GM18907 (cell line): ENCODE data around the gene NUDT3.
"Not testable (repeated sequence)": the region's sequence is repeated elsewhere in the genome, so short reads cannot be mapped to it uniquely, and the experiment has no call there.

Source experiments
- ATAC-seq: cut with Tn5 transposase; IDR thresholded peaks from one replicate; pipeline ENCODE4 v1.9.1; 2021; ENCODE audit warnings: mild to moderate bottlenecking, moderate library complexity; ENCODE audit not compliant: unreplicated experiment

NUDT3 gene

DNA sequence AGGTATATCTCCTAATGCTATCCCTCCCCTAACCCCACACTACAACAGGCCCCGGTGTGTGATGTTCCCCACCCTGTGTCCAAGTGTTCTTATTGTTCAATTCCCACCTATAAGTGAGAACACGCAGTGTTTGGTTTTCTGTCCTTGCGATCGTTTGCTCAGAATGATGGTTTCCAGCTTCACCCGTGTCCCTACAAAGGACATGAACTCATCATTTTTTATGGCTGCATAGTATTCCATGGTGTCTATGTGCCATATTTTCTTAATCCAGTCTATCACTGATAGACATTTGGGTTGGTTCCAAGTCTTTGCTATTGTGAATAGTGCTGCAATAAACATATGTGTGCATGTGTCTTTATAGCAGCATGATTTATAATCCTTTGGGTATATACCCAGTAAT, 20.6 kb downstream of the NUDT3 start:
- not testable (repeated sequence) for ATAC-seq

DNA sequence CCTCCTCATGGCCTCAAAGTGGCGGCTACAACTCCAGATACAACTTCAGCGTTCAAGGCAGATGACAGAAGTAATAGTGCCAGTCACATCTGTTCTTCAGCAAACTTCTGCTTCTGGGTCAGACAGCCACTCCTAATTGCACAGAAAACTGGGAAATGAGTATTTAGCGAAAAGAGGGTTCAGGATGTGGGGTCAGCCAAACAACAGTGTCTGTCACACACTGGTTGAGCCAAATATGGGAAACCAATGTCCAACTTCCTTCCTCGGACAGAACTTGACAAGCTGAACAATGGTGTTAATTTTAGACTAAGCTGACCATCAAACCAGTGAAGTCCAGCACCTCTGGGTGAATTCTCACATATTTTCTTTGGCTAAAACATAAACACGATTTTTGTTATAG, 22.1 kb downstream of the NUDT3 start:
- ATAC-seq, result no peak

DNA sequence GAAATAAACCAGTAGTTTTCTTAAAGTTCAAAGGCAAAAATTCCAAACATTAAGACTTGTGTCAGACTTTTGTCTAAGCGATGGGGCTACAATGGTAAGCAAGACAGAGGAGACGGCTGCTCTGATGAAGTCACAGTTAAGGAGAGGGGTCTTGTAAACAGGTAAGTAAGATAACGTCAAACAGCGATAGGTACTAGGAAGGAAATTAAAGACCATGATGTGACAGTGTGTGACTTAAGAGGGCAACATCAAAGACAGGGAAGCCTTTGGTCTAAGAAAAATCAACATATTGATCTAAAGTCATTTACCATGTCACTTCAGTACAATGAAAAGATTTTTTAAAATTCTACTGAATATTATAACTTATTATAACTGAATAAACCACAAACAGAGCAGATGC, 23.1 kb downstream of the NUDT3 start:
- no peak for ATAC-seq

DNA sequence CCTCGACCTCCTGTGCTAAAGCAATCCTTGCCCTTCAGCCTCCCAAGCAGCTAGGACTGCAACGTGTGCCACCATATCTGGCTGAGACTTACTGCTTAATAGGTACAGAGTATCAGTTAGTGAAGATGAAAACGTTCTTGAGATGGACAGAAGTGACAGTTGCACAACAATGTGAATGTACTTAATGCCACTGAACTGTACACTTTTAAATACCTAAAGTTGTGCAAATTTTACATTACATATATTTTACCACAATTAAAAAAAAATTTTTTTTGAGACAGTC, 25.9 kb downstream of the NUDT3 start:
- no peak for ATAC-seq

DNA sequence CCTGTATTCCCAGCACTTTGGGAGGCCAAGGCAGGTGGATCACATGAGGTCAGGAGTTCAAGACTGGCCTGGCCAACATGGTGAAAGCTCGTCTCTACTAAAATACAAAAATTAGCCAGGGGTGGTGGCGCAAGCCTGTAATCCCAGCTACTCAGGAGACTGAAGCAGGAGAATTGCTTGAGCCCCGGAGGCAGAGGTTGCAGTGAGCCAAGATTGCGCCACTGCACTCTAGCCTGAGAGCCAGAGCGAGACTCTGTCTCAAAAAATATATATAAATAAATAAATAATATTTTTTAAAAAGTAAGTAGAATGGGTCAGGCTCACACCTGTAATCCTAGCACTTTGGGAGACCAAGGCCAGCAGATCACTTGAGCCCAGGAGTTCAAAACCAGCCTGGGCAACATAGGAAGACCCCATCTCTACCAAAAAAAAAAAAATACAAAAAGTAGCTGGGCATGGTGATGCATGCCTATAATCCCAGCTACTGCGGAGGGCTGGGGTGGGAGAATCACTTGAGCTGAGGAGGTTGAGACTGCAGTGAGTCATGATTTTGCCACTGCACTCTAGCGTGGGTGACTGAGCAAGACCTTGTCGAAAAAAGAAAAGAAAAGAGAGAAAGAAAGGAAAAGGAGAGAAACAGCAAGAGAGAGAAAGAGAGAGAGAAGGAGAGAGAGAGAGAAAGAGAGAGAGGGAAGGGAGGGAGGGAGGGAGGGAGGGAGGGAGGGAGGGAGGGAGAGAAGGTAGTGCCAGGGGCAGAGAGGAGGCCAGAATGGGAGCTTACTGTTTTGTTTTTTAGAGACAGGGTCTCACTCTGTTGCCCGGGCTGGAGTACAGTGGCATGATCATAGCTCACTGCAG, 26.5 kb downstream of the NUDT3 start:
- ATAC-seq, result not testable (repeated sequence)

DNA sequence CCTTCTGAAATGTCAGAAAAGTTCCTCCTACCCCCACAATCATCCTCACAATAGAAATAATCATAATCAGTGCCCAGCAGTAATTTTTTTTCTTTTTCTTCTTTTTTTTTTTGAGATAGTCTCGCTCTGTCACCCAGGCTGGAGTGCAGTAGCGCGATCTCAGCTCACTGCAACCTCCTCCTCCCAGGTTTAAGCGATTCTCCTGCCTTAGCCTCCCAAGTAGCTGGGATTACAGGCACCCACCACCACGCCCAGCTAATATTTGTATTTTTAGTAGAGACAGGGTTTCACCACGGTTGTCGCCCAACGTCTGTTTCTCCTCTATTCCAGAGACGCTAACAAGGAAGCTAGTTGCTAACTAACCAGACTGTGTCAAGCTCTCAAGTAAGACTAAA, 28.8 kb downstream of the NUDT3 start:
- ATAC-seq, result not testable (repeated sequence)

DNA sequence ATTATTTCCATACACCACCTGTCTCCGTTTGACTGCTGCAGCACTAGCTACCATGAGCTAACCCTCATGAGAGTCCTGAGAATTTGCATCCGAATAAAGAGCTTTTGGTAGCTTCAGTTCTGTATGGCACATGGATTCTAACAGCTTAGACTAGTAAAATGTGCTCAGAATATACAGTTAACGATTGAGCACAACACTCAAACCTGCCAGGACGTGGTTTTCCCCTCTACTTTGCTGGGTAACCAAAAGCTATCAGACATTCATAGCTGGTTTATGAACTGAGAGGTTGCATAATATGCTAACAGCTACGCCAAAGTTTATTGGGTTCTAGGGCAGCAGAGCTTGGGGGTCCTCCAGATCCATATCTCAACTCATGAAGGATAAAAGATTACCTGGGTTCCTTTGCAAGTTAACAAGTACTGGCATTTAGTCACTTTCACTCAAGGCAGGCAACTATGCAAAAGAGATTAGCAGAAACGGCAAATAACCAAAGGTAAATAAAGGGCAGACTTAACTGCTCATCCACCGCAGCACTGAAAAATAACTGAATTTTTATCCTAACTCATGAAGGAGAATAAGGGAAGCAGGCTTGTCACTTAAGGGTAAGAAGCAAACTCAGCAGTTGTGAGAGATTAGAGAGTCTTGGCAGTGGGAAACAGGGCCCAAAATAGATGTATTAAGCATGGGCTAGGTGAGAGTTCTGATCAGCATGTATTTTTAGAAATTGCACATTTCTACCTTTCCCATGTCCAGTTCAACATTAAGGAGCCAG, 29.4 kb downstream of the NUDT3 start:
- ATAC-seq, result no peak

DNA sequence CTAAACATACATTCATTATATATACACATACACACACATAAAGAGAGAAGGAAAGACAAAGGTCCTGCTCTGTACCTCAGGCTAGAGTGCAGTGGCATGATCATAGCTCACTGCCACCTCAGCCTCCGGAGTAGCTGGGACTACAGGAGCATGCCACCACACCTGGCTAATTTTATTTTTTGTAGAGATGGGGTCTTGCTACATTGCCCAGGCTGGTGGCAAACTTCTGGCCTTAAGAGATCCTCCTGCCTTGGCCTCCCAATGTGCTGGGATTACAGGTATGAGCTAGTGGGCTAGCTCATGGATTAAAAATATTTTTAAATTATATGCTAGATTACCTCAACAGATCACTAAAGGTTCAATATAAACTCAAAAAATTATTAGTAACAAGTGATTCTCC, 30.3 kb downstream of the NUDT3 start:
- no peak for ATAC-seq

DNA sequence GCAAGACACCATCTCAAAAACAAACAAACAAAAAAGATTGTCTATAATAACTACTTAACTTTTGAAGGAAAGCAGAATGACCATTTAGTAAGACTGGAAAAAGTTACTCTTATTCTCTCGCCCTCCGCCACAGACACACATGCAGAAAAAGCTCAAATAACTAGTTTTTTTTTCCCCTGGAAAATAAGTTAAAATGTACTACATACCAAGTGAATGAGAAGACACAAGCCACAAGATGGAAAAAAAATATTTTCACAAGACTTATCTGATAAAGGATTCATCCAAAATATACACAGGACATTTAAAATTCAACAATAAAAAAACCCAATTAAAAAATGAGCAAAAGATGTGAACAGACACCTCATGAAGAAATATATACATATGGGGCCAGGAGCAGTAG, 31.9 kb downstream of the NUDT3 start:
- no peak for ATAC-seq

DNA sequence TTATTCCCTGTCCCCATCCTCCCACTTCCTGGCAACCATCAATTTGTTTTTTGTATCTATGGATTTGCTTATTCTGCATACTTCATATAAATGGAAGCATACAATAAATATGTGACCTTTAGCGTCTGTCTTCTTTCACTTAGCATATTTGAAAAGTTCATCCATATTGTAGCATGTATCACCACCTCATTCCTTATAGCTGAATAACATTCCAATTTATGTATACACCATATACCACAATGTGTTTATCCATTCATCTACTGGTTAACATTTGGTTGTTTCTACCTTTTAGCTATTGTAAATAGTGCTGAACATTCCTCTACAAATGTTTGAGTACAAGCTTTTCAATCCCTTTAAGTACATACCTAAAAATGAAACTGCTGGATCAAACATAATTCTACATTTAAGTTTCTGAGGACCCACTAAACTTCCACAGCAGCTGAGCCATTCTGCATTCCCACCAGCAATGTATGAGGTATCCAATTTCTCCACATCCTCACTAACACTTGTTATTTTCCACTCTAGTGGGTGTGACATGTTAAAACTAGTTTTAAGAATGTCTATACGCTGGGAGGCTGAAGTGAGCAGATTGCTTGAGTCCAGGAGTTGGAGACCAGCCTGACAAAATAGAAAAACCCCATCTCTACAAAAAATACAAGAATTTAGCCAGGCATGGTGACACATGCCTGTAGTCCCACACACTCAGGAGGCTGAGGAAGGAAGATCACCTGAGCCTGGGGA, 32.9 kb downstream of the NUDT3 start:
- ATAC-seq, result no peak

DNA sequence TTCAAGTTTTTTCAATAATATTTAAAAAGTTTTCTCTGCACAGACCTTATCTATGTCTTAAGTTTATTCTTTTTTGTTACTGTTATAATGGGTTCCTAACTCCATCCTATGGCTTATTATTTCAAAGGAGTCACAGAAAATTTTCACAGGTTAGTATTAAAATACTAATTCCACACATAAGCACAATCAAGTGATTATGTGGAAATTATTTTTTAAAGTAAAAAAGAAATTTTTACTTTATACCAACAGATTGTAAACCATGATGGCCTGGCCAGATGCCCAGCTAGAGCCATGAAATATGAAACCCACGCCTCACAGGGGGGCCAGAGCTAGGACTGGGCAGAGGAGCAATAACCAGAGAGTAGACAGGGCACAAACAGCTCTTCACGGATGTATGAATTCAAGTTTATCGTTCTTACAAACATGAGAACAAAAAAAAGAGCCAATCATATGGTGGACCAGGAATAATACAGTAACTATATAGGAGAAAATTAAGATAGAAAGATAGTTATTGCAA, 34.0 kb downstream of the NUDT3 start:
- no peak for ATAC-seq

DNA sequence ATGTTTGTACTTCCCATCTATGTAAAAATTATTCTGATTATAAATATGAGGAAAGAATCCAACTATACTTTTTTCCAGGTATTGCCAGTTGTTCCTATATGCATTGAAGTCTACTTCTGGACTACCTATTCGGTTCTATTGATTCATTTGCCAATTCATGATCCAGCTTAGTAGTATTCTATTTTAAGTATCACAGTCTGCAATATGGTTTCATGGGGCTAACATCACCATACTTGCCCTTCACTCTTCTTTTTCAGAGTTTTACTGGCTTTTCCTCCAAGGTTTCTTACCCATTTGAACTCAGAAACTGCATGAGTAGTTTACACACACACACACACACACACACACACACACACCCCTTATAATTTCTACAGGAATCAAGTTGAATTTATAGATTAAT, 34.5 kb downstream of the NUDT3 start:
- ATAC-seq, result no peak

DNA sequence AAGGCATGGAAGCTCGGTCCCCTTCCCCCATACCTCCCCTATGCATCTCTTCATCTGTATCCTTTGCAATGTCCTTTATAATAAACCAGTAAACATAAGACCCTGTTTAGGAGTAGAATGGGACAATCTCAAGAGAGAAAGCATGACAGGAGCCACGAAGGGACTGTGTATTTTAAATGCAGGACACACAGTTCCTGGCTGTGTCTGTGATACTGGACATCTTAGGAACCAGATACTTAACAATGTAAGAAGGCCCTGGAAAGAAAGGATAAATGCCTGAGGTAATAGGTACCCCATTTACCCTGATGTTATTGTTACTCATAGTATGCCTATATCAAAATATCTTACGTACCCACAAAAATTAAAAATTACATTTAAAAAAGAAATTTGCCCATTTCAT, 36.6 kb downstream of the NUDT3 start:
- ATAC-seq, result no peak

DNA sequence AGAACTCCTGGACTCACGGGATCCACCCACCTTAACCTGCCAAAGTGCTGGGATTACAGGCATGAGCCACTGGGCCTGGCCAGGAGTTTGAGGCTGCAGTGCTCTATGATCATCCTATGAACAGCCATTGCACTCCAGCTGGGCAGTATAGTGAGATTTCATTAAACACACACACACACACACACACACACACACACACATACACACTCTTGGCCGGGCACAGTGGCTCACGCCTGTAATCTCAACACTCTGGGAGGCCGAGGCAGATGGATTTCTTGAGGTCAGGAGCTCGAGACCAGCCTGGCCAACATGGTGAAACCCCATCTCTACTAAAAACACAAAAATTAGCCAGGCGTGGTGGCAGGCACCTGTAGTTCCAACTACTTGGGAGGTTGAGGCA, 38.2 kb downstream of the NUDT3 start:
- not testable (repeated sequence) for ATAC-seq

DNA sequence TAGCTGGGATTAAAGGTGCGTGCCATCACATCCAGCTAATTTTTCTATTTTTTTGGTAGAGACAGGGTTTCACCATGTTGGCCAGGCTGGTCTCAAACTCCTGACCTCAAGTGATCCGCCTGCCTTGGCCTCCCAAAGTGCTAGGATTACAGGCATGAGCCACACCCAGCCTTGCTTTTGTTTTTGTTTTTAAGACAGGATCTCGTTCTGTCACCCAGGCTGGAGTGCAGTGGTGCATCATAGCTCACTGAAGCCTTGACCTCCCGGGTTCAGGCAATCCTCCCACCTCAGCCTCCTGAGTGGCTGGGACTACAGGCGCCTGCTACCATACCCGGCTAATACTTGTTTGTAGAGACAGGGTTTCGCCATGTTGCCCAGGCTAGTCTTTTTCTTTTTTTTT, 38.9 kb downstream of the NUDT3 start:
- not testable (repeated sequence) for ATAC-seq

DNA sequence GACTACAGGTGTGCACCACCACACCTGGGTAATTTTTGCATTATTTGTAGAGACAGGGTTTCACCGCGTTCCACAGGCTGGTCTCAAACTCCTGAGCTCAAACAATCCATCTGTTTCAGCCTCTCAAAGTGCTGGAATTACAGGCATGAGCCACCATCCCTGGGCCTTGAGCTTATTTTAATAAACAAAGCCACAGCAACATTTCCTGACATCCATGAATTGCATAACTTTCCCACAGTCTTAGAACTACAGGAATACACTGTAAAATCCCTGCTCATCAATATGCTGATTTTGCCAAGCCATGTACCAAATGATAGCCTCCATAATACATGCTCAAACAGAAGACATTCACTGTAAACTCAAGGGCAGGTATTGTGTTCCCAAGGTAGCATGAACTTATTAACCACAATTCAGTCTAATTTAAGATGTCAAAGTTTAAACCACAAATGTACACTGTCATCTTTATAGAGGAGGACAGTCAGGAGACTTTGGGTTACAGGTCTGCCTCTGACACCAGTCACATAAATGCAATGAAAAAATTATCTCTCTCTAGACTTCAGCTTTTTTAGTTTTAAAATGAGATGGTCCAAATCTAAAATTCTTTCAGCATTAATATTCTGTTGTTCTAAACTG, 40.0 kb downstream of the NUDT3 start:
- ATAC-seq, result no peak

DNA sequence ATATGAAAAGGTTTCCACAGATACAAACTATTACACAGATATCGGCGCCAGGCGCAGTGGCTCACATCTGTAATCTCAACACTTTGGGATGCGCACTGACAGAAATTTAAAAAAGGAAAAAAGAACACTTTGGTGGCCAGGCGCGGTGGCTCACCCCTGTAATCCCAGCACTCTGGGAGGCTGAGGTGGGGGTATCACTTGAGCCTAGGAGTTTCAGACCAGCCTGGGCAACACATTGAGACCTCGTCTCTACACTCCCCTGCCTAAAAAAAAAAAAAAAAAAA, 41.6 kb downstream of the NUDT3 start:
- ATAC-seq, result no peak

DNA sequence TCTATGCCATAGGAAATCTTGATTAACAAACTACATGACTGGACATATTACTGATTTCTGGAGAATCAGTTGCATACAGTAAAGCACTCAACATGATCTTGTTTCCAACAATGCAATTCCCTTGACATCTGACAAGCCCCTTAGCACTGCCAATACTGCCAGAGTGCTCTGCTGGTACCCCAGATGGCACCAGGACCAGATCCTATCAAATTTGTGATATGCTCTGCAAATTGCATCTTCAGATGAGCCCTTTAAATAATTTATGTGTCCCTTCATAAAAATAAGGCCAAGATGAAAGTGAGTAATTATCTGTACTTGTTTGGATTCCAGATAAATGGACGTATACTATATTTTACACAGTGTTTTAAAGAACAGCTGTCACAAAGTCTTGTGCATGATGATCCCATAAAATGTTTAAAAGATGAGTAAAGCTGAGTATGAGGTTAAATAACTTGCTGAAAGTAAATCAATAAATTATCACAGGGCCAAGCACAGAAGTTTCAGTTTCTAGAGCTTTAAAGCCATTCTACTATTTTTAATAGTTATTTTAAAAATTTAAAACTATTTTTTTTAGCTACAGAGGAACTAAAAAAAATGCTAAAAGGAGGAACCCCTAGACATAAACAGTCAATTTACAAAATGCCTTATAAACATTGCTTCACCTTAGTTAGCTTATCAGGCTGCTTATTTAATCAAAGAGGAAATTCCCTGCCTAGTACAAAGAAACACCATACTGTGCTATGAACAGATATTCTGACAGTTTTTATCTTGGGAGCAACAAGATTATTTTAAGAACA, 42.1 kb downstream of the NUDT3 start:
- ATAC-seq, result no peak

DNA sequence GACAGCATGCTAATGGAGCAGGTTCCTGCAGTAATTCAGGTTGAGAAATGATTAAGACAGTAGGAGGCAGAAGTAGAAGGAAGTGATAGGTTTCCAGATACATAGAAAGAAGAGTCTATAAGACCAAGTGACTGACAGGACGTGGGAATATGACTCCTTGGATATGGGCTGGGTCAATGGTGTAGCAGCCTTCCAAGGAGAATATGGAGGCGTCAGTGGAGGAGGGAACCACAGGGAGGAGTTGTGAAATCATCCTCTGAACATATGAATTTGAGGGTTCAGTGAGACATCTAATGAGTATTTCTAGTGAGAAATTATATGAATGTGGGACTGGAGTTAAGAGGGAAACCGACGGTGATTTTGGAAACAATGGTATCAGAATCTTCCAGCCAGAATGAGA, 43.3 kb downstream of the NUDT3 start:
- no peak for ATAC-seq

DNA sequence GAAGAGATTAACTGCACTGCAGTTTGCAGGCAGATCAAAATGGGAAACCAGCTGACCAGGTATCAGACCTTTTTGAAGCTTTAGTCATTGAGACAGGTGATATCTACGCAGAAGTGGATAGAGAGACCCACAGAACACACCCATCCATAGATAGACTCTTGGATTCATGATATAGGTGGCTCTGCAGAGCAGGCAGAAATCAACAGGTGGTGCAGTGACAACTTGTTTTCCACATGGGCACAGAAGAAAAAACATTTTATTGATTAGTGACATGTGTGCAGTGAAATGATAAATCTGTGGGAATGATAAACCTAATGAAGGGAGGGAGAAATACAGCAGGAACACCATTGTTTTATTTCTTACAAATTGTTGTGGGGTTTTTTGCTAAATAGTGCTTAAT, 45.2 kb downstream of the NUDT3 start:
- ATAC-seq, result no peak
